Subcutaneous adipose tissue (tissue), 4 donors: ENCODE data around the gene GIT1. TPM values are rescaled to one million over a fixed set of nuclear protein-coding genes. Genes with fewer than 3 reads are reported as not detected.

Experiments used
- CTCF ChIP-seq: fragments of 450-650 bp; IDR thresholded peaks from one replicate; pipeline ENCODE4 v1.5.1; 2016; ENCODE audit warnings: low read depth, mild to moderate bottlenecking, control low read depth, antibody characterized with exemption, moderate library complexity
- total RNA-seq, 4 donors: library from RNA; depleted of rRNA; stranded (reverse); fragments of >200 nt; gene quantifications; one replicate each; pipeline ENCODE4 v1.1.0, GENCODE V29; 2016

The GIT1 gene
- total RNA-seq, 4 donors from 2014 or later, result 19.5 to 62.9 (median 30.8) TPM

- no peak for TF ChIP-seq CTCF
These were observed 29.8 kb downstream of the GIT1 start for GRCh38 chr17:29559640-29560039.

- TF ChIP-seq CTCF, result no peak
These were observed 31.7 kb downstream of the GIT1 start for GRCh38 chr17:29557739-29558116.

- no peak for TF ChIP-seq CTCF
These were observed 32.2 kb downstream of the GIT1 start for GRCh38 chr17:29557085-29557738.

DNA sequence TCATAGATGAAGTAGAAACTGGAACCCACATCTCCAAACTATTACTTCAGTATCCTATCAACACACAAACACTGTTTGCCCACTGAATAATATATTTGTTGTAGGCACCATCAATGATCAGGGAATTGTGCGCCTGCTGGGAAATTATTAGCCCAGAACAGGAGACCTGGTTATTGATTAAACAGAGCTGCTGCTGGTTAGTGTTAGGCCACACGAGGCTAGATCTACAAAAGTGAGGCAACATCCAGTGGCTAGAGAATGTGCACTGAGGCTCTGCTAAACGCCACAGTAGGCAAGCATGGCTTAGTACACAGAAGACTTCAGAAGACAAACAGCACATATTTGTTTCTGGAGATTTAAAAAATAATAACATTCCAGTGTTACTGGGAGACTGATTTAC, 33.6 kb downstream of the GIT1 start:
- no peak for TF ChIP-seq CTCF

DNA sequence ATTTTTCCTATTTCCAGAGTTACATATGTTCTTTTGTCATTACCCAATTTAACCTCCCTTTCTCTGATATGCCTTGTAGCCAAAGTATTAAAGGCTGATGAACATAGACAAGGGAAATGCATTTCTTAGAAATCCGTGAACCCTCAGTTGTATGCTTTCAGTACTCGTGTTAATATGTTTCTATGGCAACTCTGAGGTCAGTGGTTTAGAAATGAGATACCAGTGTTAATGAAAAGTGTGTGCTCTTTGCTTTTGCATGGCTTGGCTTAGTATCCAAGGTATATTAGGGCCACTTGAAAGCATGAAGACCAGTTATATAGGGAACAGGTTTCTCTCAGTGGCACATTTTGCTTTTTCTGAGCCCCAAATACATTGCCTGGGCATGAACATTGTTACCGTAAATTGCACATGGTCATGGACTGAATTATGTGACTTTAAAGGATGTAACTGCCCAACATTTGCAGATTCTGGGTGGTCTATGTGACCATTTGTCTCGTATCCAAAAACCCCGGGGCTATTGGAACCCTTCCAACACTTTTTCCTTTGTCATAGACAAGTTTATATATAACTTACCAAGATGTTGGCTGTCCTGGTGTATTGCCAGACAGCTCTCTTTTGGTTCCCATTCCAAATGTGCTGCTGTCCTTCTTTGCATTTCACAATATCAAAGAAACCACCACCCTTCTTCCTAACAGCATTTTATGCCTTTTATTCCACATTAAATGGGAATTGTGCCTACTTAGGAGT, 40.1 kb downstream of the GIT1 start:
- no peak for TF ChIP-seq CTCF

- TF ChIP-seq CTCF, result no peak
These were observed 42.6 kb downstream of the GIT1 start for GRCh38 chr17:29546830-29547229.

- no peak for TF ChIP-seq CTCF
These were observed 43.4 kb downstream of the GIT1 start for GRCh38 chr17:29546085-29546484.
